Vagina (tissue), 2 donors: Measurements from ENCODE around the gene TEAD4.

Experiments
- POLR2AphosphoS5 ChIP-seq, 2 donors: sonication (generic); formaldehyde crosslinking; IDR thresholded peaks; one replicate each; pipeline ENCODE4 v1.9.0; 2017; ENCODE audit warnings: antibody characterized with exemption in 2 of 2, mild to moderate bottlenecking in 2 of 2, low read depth in 1 of 2; ENCODE audit not compliant: insufficient read depth in 1 of 2
- TF ChIP-seq, protein P1 (sequence below), 3 experiments: fragments of 450-650 bp in 2 of 3; fragments of 200-600 bp in 1 of 3; sonication (generic) in 1 of 3; IDR thresholded peaks; one replicate each; pipeline ENCODE4 v1.5.1; 2017 to 2019; ENCODE audit warnings: antibody characterized with exemption in 3 of 3, mild to moderate bottlenecking in 2 of 3, moderate library complexity in 2 of 3

DNA sequence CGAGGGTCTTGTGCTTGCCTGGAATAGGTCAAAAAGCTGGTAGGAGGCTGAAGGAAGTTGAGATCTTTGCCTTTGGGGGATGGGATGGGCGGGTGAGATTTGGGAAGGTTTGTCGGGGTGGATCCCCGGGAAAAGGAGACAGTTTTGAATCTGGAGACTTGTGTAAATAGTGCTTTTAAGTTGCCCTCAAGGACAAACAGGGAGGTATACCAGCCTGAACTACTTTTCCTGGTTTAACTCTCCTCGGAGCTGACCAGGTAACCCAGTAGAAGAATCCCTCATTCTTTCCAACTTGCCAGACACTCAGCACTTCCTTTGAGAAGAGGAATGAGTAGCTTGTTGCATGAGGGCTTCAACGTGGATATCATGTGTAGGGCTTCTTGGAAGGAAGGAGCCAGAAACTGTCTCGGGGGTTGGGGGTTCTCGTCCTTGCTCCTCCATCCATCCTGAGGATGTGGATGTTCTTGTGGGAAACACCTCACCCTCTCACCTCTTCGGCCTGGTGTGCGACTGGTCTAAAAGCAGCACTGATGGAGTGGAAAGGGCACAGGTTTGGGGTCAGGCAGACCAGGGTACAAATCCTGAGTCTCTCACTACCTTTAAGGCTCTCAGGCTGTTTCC lies 1.9 kb downstream of the TEAD4 start:
- no peak for TF ChIP-seq POLR2AphosphoS5 (IDR thresholded peaks at IDR 0.05; ENCODE audit: insufficient read depth in 1 of 2, low read depth in 1 of 2)
- TF ChIP-seq, protein P1, sequence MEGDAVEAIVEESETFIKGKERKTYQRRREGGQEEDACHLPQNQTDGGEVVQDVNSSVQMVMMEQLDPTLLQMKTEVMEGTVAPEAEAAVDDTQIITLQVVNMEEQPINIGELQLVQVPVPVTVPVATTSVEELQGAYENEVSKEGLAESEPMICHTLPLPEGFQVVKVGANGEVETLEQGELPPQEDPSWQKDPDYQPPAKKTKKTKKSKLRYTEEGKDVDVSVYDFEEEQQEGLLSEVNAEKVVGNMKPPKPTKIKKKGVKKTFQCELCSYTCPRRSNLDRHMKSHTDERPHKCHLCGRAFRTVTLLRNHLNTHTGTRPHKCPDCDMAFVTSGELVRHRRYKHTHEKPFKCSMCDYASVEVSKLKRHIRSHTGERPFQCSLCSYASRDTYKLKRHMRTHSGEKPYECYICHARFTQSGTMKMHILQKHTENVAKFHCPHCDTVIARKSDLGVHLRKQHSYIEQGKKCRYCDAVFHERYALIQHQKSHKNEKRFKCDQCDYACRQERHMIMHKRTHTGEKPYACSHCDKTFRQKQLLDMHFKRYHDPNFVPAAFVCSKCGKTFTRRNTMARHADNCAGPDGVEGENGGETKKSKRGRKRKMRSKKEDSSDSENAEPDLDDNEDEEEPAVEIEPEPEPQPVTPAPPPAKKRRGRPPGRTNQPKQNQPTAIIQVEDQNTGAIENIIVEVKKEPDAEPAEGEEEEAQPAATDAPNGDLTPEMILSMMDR (IDR thresholded peaks at IDR 0.05), result no peak
